AG10803 (cell line): ENCODE measurements around the gene TTLL6.

Experiments used
- DNase-seq: peaks from one replicate; pipeline ENCODE4 v3.0.0; 2010; ENCODE audit warnings: low read depth
- H3K4me3 ChIP-seq: 2 replicates; pipeline ENCODE4 v1.5.1; 2011; ENCODE audit warnings: mild to moderate bottlenecking, low read length, control low read depth
- CTCF ChIP-seq: conservative IDR thresholded peaks from 2 replicates; pipeline ENCODE4 v1.5.1; 2011; ENCODE audit warnings: mild to moderate bottlenecking, low read length, control low read depth, inconsistent platforms

Gene TTLL6

GRCh38 chr17:48795444-48796162 is 21.4 kb downstream of the TTLL6 start:
- no peak for TF ChIP-seq CTCF
- H3K4me3 ChIP-seq = no peak overlapping the region
- peak; percentile 93 for DNase-seq

- no peak for DNase-seq
- no peak for TF ChIP-seq CTCF
- H3K4me3 ChIP-seq = no peak overlapping the region
Observed at GRCh38 chr17:48792033-48792798, 24.8 kb downstream of the TTLL6 start.

GRCh38 chr17:48791128-48792032 is 25.6 kb downstream of the TTLL6 start:
- peak; percentile 88 for DNase-seq
- no peak overlapping the region for H3K4me3 ChIP-seq
- TF ChIP-seq CTCF = peak; percentile 89

- no peak for TF ChIP-seq CTCF
- H3K4me3 ChIP-seq = no peak overlapping the region
- no peak for DNase-seq
Observed at GRCh38 chr17:48790607-48791127, 26.4 kb downstream of the TTLL6 start.

- no peak overlapping the region for H3K4me3 ChIP-seq
- TF ChIP-seq CTCF = no peak
- no peak for DNase-seq
Observed at GRCh38 chr17:48787828-48788227, 29.2 kb downstream of the TTLL6 start.

- TF ChIP-seq CTCF = no peak
- no peak overlapping the region for H3K4me3 ChIP-seq
- DNase-seq = no peak
Observed at GRCh38 chr17:48779421-48779820, 37.6 kb downstream of the TTLL6 start.
